22Rv1 (cell line): ENCODE data around the gene DYNLT4.

ENCODE experiments used
- H3K27ac ChIP-seq: fragments of 450-650 bp; 2 replicates; pipeline ENCODE4 v1.5.1; 2017
- CTCF ChIP-seq: fragments of 450-650 bp; IDR thresholded peaks from 2 replicates; pipeline ENCODE4 v1.5.1; 2017; ENCODE audit warnings: mild to moderate bottlenecking
- ZFX ChIP-seq: fragments of 450-650 bp; IDR thresholded peaks from 2 replicates; pipeline ENCODE4 v1.6.1; 2017; ENCODE audit warnings: antibody characterized with exemption, borderline replicate concordance

DYNLT4 gene

DNA sequence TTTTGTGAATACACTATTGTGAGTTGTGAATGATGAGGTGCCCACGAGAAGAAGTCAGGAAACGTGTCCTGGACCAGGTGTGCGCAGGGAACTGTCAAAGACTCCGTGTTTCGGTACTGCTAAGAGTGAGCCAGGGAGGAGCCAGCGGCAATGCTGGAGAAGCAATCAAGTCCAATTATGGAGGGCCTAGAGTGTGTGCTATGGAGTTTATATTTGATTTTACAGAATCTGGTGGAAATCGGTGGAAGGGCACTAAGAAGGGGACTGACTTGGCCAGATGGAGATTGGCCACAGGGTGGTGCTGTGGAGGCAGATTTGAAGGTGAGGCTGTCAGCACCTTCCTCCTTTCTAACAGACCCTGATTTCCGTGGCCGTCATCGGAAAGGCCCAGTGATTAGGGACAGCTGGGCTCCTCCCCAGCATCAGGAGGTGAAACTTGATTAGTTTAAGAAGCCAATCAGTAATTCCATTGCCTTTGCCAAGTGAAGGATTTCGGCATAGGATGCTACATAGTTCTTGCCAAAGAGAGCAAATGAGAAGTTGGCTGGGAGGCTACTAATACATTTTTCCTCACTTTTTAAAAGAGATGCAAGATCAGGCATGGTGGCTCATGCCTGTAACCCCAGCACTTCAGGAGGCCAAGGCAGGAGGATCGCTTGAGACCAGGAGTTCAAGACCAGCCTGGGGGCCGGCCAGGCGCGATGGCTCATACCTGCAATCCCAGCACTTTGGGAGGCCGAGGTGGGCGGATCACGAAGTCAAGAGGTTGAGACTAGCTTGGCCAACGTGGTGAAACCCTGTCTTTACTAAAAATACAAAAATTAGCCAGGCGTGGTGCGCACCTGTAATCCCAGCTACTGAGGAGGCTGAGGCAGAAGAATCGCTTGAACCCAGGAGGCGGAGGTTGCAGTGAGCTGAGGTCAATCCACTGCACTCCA is 28.9 kb upstream of the DYNLT4 start:
- H3K27ac ChIP-seq, result no peak overlapping the region

GRCh38 chr1:44834328-44834727 is 27.2 kb upstream of the DYNLT4 start:
- no peak overlapping the region for H3K27ac ChIP-seq
- TF ChIP-seq CTCF, result no peak
- TF ChIP-seq ZFX, result no peak

More for the DNA sequence above, 28.9 kb upstream of the DYNLT4 start:
- peak; percentile 95 for TF ChIP-seq CTCF
- TF ChIP-seq ZFX, result no peak

DNA sequence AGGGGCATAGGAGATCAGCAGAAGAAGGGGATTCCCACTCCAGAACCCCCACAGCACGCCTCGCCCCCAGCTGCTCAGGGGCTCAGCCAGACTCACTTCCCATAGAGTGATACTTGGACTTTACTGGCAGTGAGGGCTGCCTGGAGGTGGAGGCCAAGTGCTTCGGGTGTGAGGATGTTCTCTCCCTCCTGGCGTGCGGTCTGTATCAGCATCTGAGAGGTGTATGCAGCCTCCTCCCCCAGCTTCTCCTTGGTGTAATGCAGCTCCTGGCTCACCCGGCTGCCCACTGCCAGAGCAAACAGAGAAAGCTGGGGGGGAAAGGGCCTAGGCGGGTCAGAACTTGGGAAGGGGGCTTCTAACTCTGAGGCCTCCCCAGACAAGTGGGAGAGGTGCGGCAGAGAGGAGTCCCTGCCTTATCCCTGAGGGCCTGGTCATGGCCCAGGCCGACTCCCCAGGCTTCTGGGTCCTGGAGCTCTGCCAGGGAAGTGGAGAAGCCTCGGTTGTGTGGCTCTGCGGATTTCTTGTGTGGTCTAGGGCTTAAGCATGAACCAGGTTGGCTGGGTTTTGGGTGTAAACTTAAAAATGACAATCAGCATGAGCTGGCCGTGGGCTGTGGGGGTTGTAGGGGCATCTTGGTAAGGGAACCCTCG is 25.0 kb upstream of the DYNLT4 start:
- TF ChIP-seq CTCF, result no peak
- TF ChIP-seq ZFX, result no peak
- H3K27ac ChIP-seq, result no peak overlapping the region

- H3K27ac ChIP-seq, result no peak overlapping the region
- no peak for TF ChIP-seq ZFX
- TF ChIP-seq CTCF, result no peak
Measured at GRCh38 chr1:44831516-44831915, 24.4 kb upstream of the DYNLT4 start.

DNA sequence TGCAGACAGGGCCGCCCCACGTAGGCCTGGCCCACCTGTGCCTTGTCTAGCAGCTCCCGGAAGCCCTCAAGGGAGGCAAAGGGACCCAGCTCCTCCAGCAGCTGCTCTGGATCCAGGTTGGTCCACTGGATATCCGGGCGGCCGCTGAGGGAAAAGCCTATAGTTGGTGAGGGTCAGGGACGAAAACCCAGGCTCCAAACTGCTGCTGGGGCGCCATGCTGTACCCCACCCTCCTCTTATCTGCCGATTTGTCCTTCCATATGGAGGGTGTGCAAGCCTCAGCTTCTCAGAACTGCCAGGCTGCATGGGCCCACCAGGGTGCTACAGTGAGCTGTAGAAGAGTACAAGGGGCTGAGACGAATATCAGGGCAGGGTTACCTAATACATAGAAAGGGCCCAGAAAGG is 23.8 kb upstream of the DYNLT4 start:
- no peak overlapping the region for H3K27ac ChIP-seq
- TF ChIP-seq CTCF (no peak), ZFX (no peak)

DNA sequence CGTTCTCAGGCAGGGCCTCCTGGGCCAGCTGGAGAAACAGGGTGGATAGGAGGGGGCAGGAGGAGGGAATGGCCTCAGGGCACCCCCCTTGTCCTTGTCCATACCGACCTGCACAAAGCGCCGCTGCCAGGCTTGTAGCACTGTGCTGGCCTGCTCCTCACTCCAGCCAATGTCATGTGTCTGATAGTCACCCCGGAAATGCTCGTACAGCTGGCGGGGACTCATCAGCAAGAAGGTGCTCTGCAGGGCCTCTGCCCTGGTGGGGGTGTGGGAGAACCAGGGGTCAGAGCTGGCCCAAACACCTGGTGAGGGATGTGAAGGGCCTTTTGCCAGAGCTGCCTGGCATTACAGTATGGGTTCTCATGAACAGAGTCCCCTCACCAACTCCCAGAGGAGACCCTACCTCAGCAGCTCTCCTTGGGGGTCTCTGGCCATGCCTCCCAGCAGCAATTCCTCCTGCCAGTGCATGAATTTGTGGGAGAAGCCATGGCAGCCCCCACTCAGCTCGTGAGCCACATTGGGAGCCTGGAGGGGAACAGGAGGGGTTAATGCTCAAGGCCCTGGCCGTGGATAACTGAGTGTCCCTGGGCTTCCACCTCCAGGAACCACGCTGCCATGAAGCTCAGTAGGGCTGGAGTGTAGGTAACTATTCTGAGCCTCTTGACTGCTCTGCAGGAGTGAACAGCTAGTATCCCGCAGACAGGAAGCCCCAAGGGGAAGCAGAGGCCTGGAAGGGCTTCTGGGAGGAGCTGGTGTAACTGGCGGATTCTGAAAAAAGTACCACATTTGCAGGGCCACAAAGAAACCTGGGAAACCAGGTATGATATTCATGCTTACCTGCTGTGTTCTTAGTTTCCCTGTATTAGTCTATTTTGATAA is 22.6 kb upstream of the DYNLT4 start:
- TF ChIP-seq ZFX (no peak), CTCF (no peak)
- H3K27ac ChIP-seq, result no peak overlapping the region
